Brain microvascular endothelial cell (primary cell): ENCODE data around the gene PSMD1.
"Not testable (repeated sequence)": the region's sequence is repeated elsewhere in the genome, so short reads cannot be mapped to it uniquely, and the experiment has no call there.

Source experiments
- DNase-seq: peaks from one replicate; pipeline ENCODE4 v3.0.0-alpha.2; 2020
- H3K27ac ChIP-seq: fragments of 250-450 bp; sonication (Bioruptor Pico); 2 replicates; pipeline ENCODE4 v1.5.1; 2020; ENCODE audit warnings: mild to moderate bottlenecking, moderate library complexity
- H3K27me3 ChIP-seq: fragments of 250-450 bp; sonication (Bioruptor Pico); replicated peaks from 2 replicates; pipeline ENCODE4 v1.5.1; 2020; ENCODE audit warnings: mild to moderate bottlenecking
- H3K36me3 ChIP-seq: fragments of 250-450 bp; sonication (Bioruptor Pico); replicated peaks from 2 replicates; pipeline ENCODE4 v1.5.1; 2020; ENCODE audit warnings: mild to moderate bottlenecking
- H3K4me3 ChIP-seq: 2 replicates; pipeline ENCODE4 v1.5.1; 2011; ENCODE audit warnings: low read depth, mild to moderate bottlenecking, control low read depth, low read length, moderate library complexity
- in situ Hi-C: cut with HindIII; loops from 2 replicates; pipeline ENCODE4 v1.10.0; 2017; ENCODE audit warnings: low sequenced_read_pairs, low pct_ligation_motif_present
- TF ChIP-seq, protein P1 (sequence below): IDR thresholded peaks from 2 replicates; pipeline ENCODE4 v1.5.1; 2011; ENCODE audit warnings: low read depth, mild to moderate bottlenecking, moderate library complexity, low read length, control low read depth, inconsistent platforms; ENCODE audit errors: missing control alignments

Gene PSMD1

GRCh38 chr2:231134910-231135655 is 78.4 kb downstream of the PSMD1 start:
- in situ Hi-C loops: no loop called here
- no peak for DNase-seq
- Histone ChIP-seq H3K36me3 (no peaks in the 10 kb centered on the region), H3K4me3 (no peak overlapping the region), H3K27ac (no peak overlapping the region), H3K27me3 (no peaks in the 10 kb centered on the region)
- TF ChIP-seq, protein P1, sequence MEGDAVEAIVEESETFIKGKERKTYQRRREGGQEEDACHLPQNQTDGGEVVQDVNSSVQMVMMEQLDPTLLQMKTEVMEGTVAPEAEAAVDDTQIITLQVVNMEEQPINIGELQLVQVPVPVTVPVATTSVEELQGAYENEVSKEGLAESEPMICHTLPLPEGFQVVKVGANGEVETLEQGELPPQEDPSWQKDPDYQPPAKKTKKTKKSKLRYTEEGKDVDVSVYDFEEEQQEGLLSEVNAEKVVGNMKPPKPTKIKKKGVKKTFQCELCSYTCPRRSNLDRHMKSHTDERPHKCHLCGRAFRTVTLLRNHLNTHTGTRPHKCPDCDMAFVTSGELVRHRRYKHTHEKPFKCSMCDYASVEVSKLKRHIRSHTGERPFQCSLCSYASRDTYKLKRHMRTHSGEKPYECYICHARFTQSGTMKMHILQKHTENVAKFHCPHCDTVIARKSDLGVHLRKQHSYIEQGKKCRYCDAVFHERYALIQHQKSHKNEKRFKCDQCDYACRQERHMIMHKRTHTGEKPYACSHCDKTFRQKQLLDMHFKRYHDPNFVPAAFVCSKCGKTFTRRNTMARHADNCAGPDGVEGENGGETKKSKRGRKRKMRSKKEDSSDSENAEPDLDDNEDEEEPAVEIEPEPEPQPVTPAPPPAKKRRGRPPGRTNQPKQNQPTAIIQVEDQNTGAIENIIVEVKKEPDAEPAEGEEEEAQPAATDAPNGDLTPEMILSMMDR: no peak

- in situ Hi-C loops: no loop called here
- no peak overlapping the region for H3K4me3 ChIP-seq
- no peak overlapping the region for H3K27ac ChIP-seq
- DNase-seq: peak; percentile 54
- TF ChIP-seq, protein P1: no peak
- no peaks in the 10 kb centered on the region for H3K36me3 ChIP-seq
- H3K27me3 ChIP-seq: no peaks in the 10 kb centered on the region
Measured at GRCh38 chr2:231138699-231139098, 82.0 kb downstream of the PSMD1 start.

GRCh38 chr2:231139796-231140195 is 83.1 kb downstream of the PSMD1 start:
- in situ Hi-C loops: no loop called here
- DNase-seq: no peak
- Histone ChIP-seq H3K27ac (no peak overlapping the region), H3K36me3 (no peaks in the 10 kb centered on the region), H3K27me3 (no peaks in the 10 kb centered on the region), H3K4me3 (no peak overlapping the region)
- TF ChIP-seq, protein P1: no peak

GRCh38 chr2:231140808-231141207 is 84.1 kb downstream of the PSMD1 start:
- DNase-seq, H3K27me3 ChIP-seq, H3K4me3 ChIP-seq, in situ Hi-C loops, H3K36me3 ChIP-seq, H3K27ac ChIP-seq: not testable (repeated sequence)

- in situ Hi-C loops: no loop called here
- Histone ChIP-seq H3K27ac (no peak overlapping the region), H3K4me3 (no peak overlapping the region), H3K36me3 (peaks cover 11% of the 10 kb centered on the region), H3K27me3 (no peaks in the 10 kb centered on the region)
- DNase-seq: no peak
- TF ChIP-seq, protein P1: no peak
Measured at GRCh38 chr2:231144896-231145295, 88.2 kb downstream of the PSMD1 start.

GRCh38 chr2:231146665-231147064 is 90.0 kb downstream of the PSMD1 start:
- no peak for DNase-seq
- in situ Hi-C loops: no loop called here
- H3K36me3 ChIP-seq: peaks cover 11% of the 10 kb centered on the region
- TF ChIP-seq, protein P1: no peak
- H3K27ac ChIP-seq: no peak overlapping the region
- H3K4me3 ChIP-seq: no peak overlapping the region
- no peaks in the 10 kb centered on the region for H3K27me3 ChIP-seq
